ENCODE results near the gene SPTLC2.

Gene SPTLC2

GRCh38 chr14:77565289-77565993 lies 51.0 kb downstream of the SPTLC2 start:
- no peak for TF ChIP-seq ISL1 (CRISPR knock-in tag; IDR thresholded peaks at IDR 0.05)
- TF ChIP-seq TOX (CRISPR knock-in tag; IDR thresholded peaks at IDR 0.05; ENCODE audit: borderline replicate concordance) = no peak
- no peak for TF ChIP-seq ESRRG (CRISPR knock-in tag; IDR thresholded peaks at IDR 0.05)
- TF ChIP-seq ZNF8 (CRISPR knock-in tag; IDR thresholded peaks at IDR 0.05) = no peak
- TF ChIP-seq PATZ1 (CRISPR knock-in tag; IDR thresholded peaks at IDR 0.05; ENCODE audit: borderline replicate concordance) = no peak
- TF ChIP-seq ZNF565 (CRISPR knock-in tag; conservative IDR thresholded peaks at IDR 0.05; ENCODE audit: low read depth) = no peak
- TF ChIP-seq BACH2 (CRISPR knock-in tag; IDR thresholded peaks at IDR 0.05; ENCODE audit: borderline replicate concordance) = no peak
- no peak for TF ChIP-seq CSRNP3 (CRISPR knock-in tag; IDR thresholded peaks at IDR 0.05)
- TF ChIP-seq RARB (CRISPR knock-in tag; IDR thresholded peaks at IDR 0.05) = no peak
- TF ChIP-seq CSDC2 (CRISPR knock-in tag; IDR thresholded peaks at IDR 0.05) = no peak
- TF ChIP-seq ZC3H10 (CRISPR knock-in tag; IDR thresholded peaks at IDR 0.05) = no peak
- no peak for TF ChIP-seq PPARA (CRISPR knock-in tag; IDR thresholded peaks at IDR 0.05; ENCODE audit: borderline replicate concordance)
- no peak for ATAC-seq

GRCh38 chr14:77562681-77563080 lies 53.8 kb downstream of the SPTLC2 start:
- no peak for ATAC-seq
- TF ChIP-seq PPARA (CRISPR knock-in tag; IDR thresholded peaks at IDR 0.05; ENCODE audit: borderline replicate concordance) (no peak), TOX (CRISPR knock-in tag; IDR thresholded peaks at IDR 0.05; ENCODE audit: borderline replicate concordance) (no peak), SNAI2 (CRISPR knock-in tag; IDR thresholded peaks at IDR 0.05) (no peak), ZNF565 (CRISPR knock-in tag; conservative IDR thresholded peaks at IDR 0.05; ENCODE audit: low read depth) (no peak), ZFP30 (CRISPR knock-in tag; IDR thresholded peaks at IDR 0.05) (no peak), ISL1 (CRISPR knock-in tag; IDR thresholded peaks at IDR 0.05) (no peak), POU6F1 (CRISPR knock-in tag; IDR thresholded peaks at IDR 0.05; ENCODE audit: borderline replicate concordance, low read depth) (no peak), GLIS3 (CRISPR knock-in tag; IDR thresholded peaks at IDR 0.05) (no peak), RARB (CRISPR knock-in tag; IDR thresholded peaks at IDR 0.05) (no peak), CSDC2 (CRISPR knock-in tag; IDR thresholded peaks at IDR 0.05) (no peak), TCF4 (CRISPR knock-in tag; IDR thresholded peaks at IDR 0.05; ENCODE audit: borderline replicate concordance) (no peak), BACH2 (CRISPR knock-in tag; IDR thresholded peaks at IDR 0.05; ENCODE audit: borderline replicate concordance) (no peak), ZNF8 (CRISPR knock-in tag; IDR thresholded peaks at IDR 0.05) (no peak), ZNF70 (CRISPR knock-in tag; IDR thresholded peaks at IDR 0.05) (no peak), CSRNP3 (CRISPR knock-in tag; IDR thresholded peaks at IDR 0.05) (no peak), ZC3H10 (CRISPR knock-in tag; IDR thresholded peaks at IDR 0.05) (no peak), ZFP3 (CRISPR knock-in tag; IDR thresholded peaks at IDR 0.05) (no peak), OSR1 (CRISPR knock-in tag; IDR thresholded peaks at IDR 0.05) (no peak), CREB5 (CRISPR knock-in tag; IDR thresholded peaks at IDR 0.05; ENCODE audit: low read depth) (no peak), PATZ1 (CRISPR knock-in tag; IDR thresholded peaks at IDR 0.05; ENCODE audit: borderline replicate concordance) (no peak)
